ENCODE results near the gene CD247.

- TF ChIP-seq POLR2AphosphoS5 (IDR thresholded peaks at IDR 0.05): no peak
- peak; percentile 40 to 75 (median 70) for TF ChIP-seq CTCF (IDR thresholded peaks at IDR 0.05)
These were observed 15.5 kb upstream of the CD247 start for GRCh38 chr1:167533851-167534300.

Data from prostate gland (tissue), 2 donors.